Measurements from ENCODE around the gene DAW1. TPM values are rescaled to one million over a fixed set of nuclear protein-coding genes. Genes with fewer than 3 reads are reported as not detected.

The DAW1 gene
- total RNA-seq, 1 experiment from 2014 or later: 0.26 TPM

DNA sequence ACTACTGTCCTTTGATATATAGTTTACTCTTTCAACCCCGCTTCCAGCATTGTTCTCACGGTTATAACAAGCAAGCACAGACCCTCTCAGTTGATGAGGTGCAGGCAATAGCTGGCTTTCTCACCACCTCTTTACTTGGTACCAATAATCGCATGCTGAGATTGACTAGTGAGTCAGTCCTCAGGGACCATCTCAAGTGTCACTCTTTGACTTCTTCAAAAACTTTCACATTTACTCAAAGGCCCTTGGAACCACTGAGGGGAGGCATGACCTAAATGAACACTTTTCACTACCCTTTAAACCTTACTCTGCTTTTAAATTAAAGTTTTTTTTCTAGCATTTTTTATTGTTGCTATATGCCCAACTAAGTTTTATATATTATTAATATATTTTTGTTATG, 101.8 kb downstream of the DAW1 start:
- no peak for DNase-seq (ENCODE audit: low read depth, low spot score)
- H3K36me3 ChIP-seq (ENCODE audit: control insufficient read depth, insufficient read depth, low read length): no peaks in the 10 kb centered on the region
- H3K4me3 ChIP-seq (ENCODE audit: low read depth in 2 of 2, low read length in 2 of 2): no peak overlapping the region
- H3K27me3 ChIP-seq (ENCODE audit: control insufficient read depth, insufficient read depth, low read length): no peaks in the 10 kb centered on the region
- TF ChIP-seq SIN3A (IDR thresholded peaks at IDR 0.05; ENCODE audit: borderline replicate concordance, insufficient read depth, low read depth, low read length) (no peak), POLR2AphosphoS5 (IDR thresholded peaks at IDR 0.05; ENCODE audit: low read depth, low read length) (no peak), TCF7L2 (IDR thresholded peaks at IDR 0.05; ENCODE audit: low read depth, low read length) (no peak)
- TF ChIP-seq, protein P1, sequence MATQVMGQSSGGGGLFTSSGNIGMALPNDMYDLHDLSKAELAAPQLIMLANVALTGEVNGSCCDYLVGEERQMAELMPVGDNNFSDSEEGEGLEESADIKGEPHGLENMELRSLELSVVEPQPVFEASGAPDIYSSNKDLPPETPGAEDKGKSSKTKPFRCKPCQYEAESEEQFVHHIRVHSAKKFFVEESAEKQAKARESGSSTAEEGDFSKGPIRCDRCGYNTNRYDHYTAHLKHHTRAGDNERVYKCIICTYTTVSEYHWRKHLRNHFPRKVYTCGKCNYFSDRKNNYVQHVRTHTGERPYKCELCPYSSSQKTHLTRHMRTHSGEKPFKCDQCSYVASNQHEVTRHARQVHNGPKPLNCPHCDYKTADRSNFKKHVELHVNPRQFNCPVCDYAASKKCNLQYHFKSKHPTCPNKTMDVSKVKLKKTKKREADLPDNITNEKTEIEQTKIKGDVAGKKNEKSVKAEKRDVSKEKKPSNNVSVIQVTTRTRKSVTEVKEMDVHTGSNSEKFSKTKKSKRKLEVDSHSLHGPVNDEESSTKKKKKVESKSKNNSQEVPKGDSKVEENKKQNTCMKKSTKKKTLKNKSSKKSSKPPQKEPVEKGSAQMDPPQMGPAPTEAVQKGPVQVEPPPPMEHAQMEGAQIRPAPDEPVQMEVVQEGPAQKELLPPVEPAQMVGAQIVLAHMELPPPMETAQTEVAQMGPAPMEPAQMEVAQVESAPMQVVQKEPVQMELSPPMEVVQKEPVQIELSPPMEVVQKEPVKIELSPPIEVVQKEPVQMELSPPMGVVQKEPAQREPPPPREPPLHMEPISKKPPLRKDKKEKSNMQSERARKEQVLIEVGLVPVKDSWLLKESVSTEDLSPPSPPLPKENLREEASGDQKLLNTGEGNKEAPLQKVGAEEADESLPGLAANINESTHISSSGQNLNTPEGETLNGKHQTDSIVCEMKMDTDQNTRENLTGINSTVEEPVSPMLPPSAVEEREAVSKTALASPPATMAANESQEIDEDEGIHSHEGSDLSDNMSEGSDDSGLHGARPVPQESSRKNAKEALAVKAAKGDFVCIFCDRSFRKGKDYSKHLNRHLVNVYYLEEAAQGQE (IDR thresholded peaks at IDR 0.05; ENCODE audit: insufficient read depth in 1 of 2, low read depth in 2 of 2, low read length in 1 of 2): no peak
- TF ChIP-seq, protein P2, sequence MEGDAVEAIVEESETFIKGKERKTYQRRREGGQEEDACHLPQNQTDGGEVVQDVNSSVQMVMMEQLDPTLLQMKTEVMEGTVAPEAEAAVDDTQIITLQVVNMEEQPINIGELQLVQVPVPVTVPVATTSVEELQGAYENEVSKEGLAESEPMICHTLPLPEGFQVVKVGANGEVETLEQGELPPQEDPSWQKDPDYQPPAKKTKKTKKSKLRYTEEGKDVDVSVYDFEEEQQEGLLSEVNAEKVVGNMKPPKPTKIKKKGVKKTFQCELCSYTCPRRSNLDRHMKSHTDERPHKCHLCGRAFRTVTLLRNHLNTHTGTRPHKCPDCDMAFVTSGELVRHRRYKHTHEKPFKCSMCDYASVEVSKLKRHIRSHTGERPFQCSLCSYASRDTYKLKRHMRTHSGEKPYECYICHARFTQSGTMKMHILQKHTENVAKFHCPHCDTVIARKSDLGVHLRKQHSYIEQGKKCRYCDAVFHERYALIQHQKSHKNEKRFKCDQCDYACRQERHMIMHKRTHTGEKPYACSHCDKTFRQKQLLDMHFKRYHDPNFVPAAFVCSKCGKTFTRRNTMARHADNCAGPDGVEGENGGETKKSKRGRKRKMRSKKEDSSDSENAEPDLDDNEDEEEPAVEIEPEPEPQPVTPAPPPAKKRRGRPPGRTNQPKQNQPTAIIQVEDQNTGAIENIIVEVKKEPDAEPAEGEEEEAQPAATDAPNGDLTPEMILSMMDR (IDR thresholded peaks at IDR 0.05): no peak
- H3K4me1 ChIP-seq (ENCODE audit: control insufficient read depth, insufficient read depth, low read length): no peaks in the 10 kb centered on the region
- ChIA-PET POLR2A (no interaction called here), CTCF (no interaction called here)
- no peak for ATAC-seq
- in situ Hi-C loops (cut with HindIII; ENCODE audit: low pct_unique_long_range_greater_than_20kb, low sequenced_read_pairs) (no loop called here), intact Hi-C loops (cut with micrococcal nuclease; ENCODE audit: unreplicated experiment) (no loop called here)
- no peaks in the 10 kb centered on the region for H3K9me3 ChIP-seq (ENCODE audit: control insufficient read depth, insufficient read depth, low read depth, low read length)
- BruUV-seq (replicated peaks): no TSS peak
- H3K27ac ChIP-seq (ENCODE audit: low read length): no peak overlapping the region

Other genes starting within 250 kb of the DAW1 start
- not detected for gene SCYGR5, start 204.8 kb upstream of the DAW1 start, total RNA-seq (2021; ENCODE audit: unreplicated experiment)
- 0.28 TPM for gene SLC19A3, start 153.6 kb upstream of the DAW1 start, total RNA-seq (2021; ENCODE audit: unreplicated experiment)
- not detected for gene SCYGR6, start 146.9 kb upstream of the DAW1 start, total RNA-seq (2021; ENCODE audit: unreplicated experiment)
- not detected for gene SCYGR7, start 143.3 kb upstream of the DAW1 start, total RNA-seq (2021; ENCODE audit: unreplicated experiment)
- not detected for gene SCYGR8, start 125.7 kb upstream of the DAW1 start, total RNA-seq (2021; ENCODE audit: unreplicated experiment)
- gene CCL20, start 57.8 kb upstream of the DAW1 start, total RNA-seq (2021; ENCODE audit: unreplicated experiment): not detected

Measured in Panc1 (cell line).